GM18511 (cell line): ENCODE data around the gene ABHD16B.

Experiments used
- ATAC-seq: cut with Tn5 transposase; IDR thresholded peaks from one replicate; pipeline ENCODE4 v1.9.1; 2021; ENCODE audit warnings: mild to moderate bottlenecking, moderate library complexity; ENCODE audit not compliant: unreplicated experiment

The ABHD16B gene

GRCh38 chr20:63894358-63895201 is 33.3 kb downstream of the ABHD16B start, which contains the start of gene DNAJC5:
Gene DNAJC5 (plus strand): TSS chr20:63895126. CDS start chr20:63928346, 33,220 bp downstream.
- ATAC-seq, result peak; percentile 74

GRCh38 chr20:63895202-63895951 is 34.1 kb downstream of the ABHD16B start:
- ATAC-seq, result peak; percentile 15

- ATAC-seq, result no peak
Observed at GRCh38 chr20:63895952-63896263, 34.6 kb downstream of the ABHD16B start.

GRCh38 chr20:63896264-63897105 is 35.2 kb downstream of the ABHD16B start:
- no peak for ATAC-seq

GRCh38 chr20:63897978-63898561 is 36.8 kb downstream of the ABHD16B start:
- ATAC-seq, result no peak

- ATAC-seq, result no peak
Observed at GRCh38 chr20:63898882-63899558, 37.7 kb downstream of the ABHD16B start.

GRCh38 chr20:63900413-63900812 is 39.1 kb downstream of the ABHD16B start:
- no peak for ATAC-seq

GRCh38 chr20:63903796-63904561 is 42.7 kb downstream of the ABHD16B start:
- ATAC-seq, result no peak

- no peak for ATAC-seq
Observed at GRCh38 chr20:63908008-63908682, 46.8 kb downstream of the ABHD16B start.

- no peak for ATAC-seq
Observed at GRCh38 chr20:63911176-63911575, 49.9 kb downstream of the ABHD16B start.
